IPS-18a (cell line): ENCODE data around the gene MAST4.
A peak's percentile ranks its signal among the peaks of the same experiment; 100 is the strongest.

Source experiments
- H3K27ac ChIP-seq: one replicate; pipeline ENCODE4 v1.5.1; 2013; ENCODE audit warnings: low read length
- H3K27me3 ChIP-seq: one replicate; pipeline ENCODE4 v1.6.1; 2013; ENCODE audit warnings: mild to moderate bottlenecking, low read length; ENCODE audit not compliant: control insufficient read depth, insufficient read depth
- H3K36me3 ChIP-seq: one replicate; pipeline ENCODE4 v1.6.1; 2013; ENCODE audit warnings: low read depth, low read length; ENCODE audit not compliant: control insufficient read depth
- H3K4me1 ChIP-seq: one replicate; pipeline ENCODE4 v1.6.1; 2013; ENCODE audit warnings: low read depth, low read length; ENCODE audit not compliant: control insufficient read depth
- H3K4me3 ChIP-seq: one replicate; pipeline ENCODE4 v1.5.1; 2013; ENCODE audit warnings: low read length
- H3K9ac ChIP-seq: one replicate; pipeline ENCODE4 v1.6.1; 2013; ENCODE audit warnings: mild to moderate bottlenecking, low read length, moderate library complexity
- H3K9me3 ChIP-seq: one replicate; pipeline ENCODE4 v1.6.1; 2013; ENCODE audit warnings: low read depth, low read length; ENCODE audit not compliant: control insufficient read depth

The MAST4 gene

DNA sequence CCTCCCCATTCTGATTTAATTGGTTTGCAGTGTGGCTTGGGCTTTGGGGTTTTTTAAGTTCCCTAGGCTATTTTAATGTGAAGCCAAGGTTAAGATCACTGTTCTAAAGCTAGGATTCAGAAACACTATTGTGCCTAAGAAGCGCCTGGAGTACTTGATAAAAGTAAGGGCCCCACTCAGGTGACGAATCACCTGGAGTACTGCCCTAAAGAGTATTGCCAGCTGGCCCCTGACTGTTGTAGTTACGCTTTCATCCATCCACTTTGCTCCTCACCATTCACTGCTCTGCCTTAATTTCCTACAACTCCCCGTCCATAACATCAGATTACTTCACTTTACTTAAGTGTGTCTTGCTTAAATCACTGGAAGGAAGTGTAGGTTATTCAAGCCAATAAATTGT lies 481.1 kb downstream of the MAST4 start:
- Histone ChIP-seq H3K36me3 (no peaks in the 10 kb centered on the region), H3K4me1 (no peaks in the 10 kb centered on the region), H3K27me3 (no peaks in the 10 kb centered on the region), H3K4me3 (no peak overlapping the region), H3K9ac (no peak overlapping the region), H3K9me3 (no peaks in the 10 kb centered on the region), H3K27ac (no peak overlapping the region)

DNA sequence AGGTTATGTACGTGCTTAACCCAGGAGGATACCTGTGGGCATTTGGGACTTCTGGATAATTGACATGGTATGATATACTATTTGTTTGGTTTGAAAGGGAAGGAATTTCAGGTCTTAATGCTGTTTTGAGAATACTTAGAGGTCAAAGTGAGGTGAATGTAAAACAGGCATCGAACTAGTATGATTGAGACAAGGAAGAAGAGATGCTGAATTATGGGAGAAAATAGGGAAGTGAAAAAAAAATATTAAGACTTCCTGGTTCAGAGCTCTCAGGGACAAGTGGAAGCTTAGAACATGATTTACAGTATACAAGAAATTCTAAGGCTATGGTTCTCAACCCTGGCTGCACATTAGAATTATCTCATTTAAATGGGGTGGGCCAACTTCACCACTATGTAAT lies 485.1 kb downstream of the MAST4 start:
- Histone ChIP-seq H3K9ac (no peak overlapping the region), H3K4me3 (no peak overlapping the region), H3K36me3 (no peaks in the 10 kb centered on the region), H3K9me3 (no peaks in the 10 kb centered on the region), H3K27me3 (no peaks in the 10 kb centered on the region), H3K27ac (no peak overlapping the region), H3K4me1 (no peaks in the 10 kb centered on the region)

DNA sequence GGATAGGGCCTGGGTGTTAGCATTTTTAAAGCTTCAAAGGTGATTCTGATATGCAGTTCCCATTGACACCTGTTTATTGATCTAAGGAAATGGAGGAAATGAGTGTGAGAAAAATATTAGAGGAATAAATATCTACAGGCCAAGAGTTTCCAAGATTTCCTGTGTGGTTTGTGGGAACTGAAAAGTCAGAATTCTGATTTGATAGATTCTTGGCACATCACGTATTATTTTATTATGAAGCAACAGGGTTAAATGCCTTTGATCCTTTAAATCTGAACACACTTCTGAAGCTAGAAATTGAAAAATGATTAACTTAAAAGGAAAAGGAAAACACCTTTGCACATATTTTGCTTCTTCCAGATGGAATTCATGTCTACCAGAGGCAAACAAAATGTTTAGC lies 486.7 kb downstream of the MAST4 start:
- Histone ChIP-seq H3K27ac (no peak overlapping the region), H3K9ac (no peak overlapping the region), H3K4me1 (no peaks in the 10 kb centered on the region), H3K9me3 (no peaks in the 10 kb centered on the region), H3K27me3 (no peaks in the 10 kb centered on the region), H3K4me3 (no peak overlapping the region), H3K36me3 (no peaks in the 10 kb centered on the region)

DNA sequence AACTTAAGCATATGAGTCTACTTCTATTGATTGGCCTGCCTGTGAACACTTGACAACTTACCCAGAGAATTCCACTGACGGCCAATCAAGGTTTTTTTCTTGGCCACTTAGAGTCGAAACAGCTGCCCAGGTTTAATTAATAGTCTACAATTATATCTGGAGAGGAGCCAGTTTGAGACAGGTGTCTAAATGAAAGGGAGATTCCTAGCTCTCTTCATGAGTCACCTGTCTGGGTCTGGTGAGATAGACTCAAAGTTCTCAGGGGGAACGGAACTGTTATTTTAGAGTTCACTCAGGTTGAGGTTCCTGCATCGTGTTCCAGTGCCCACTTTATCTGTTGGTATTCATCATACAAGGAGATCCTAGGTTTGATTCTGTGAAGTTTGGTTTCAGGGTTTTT lies 489.4 kb downstream of the MAST4 start:
- Histone ChIP-seq H3K4me3 (no peak overlapping the region), H3K9ac (no peak overlapping the region), H3K27ac (no peak overlapping the region), H3K4me1 (peaks cover 3% of the 10 kb centered on the region), H3K36me3 (no peaks in the 10 kb centered on the region), H3K27me3 (no peaks in the 10 kb centered on the region), H3K9me3 (no peaks in the 10 kb centered on the region)

DNA sequence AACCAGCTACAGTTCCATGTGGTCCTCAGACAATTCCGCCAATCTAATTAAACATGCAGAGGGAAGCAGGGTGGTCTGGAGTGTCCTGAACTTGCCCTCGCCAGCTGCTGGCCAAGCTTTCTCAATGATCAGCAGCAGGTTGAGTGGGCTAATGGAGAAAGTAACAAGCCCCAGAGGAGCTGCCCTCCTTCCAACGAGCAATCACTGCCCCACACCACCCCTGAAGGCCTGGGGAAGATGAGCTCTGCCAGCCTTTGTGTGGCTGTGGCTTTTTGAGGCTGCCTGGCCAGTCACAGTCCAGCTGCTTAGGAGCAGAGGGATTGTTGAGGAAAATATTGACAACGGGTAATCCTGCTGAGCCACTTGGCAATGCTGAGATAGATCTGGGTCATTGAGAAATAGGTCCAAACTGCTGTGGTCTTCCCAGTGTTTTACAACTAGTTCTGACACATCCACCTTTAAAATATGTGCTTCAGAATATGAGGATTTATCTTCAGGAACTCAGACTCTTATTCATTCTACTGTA lies 493.1 kb downstream of the MAST4 start:
- H3K4me1 ChIP-seq: peaks cover 9% of the 10 kb centered on the region
- no peaks in the 10 kb centered on the region for H3K36me3 ChIP-seq
- H3K27ac ChIP-seq: no peak overlapping the region
- H3K27me3 ChIP-seq: no peaks in the 10 kb centered on the region
- no peak overlapping the region for H3K4me3 ChIP-seq
- H3K9me3 ChIP-seq: no peaks in the 10 kb centered on the region
- no peak overlapping the region for H3K9ac ChIP-seq

DNA sequence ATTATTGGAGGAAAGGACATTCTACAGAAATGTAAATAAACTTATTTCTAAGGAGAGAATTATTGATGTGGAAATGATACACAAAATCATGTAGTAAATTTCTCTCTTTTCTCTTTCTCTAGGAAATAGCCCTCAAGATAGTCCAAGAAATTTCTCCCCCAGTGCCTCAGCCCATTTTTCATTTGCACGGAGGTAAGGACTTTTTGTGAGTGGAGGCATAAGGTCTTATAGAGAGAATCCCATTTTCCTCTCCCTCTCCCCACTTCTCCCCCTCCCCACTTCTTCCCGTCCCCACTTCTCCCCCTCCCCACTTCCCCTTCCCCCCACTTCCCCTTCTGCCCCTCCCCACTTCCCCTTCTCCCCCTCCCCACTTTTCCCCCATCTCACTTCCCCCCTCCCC lies 493.8 kb downstream of the MAST4 start:
- no peaks in the 10 kb centered on the region for H3K9me3 ChIP-seq
- H3K27ac ChIP-seq: no peak overlapping the region
- no peak overlapping the region for H3K9ac ChIP-seq
- H3K4me1 ChIP-seq: peaks cover 17% of the 10 kb centered on the region
- H3K27me3 ChIP-seq: no peaks in the 10 kb centered on the region
- no peaks in the 10 kb centered on the region for H3K36me3 ChIP-seq
- H3K4me3 ChIP-seq: no peak overlapping the region

DNA sequence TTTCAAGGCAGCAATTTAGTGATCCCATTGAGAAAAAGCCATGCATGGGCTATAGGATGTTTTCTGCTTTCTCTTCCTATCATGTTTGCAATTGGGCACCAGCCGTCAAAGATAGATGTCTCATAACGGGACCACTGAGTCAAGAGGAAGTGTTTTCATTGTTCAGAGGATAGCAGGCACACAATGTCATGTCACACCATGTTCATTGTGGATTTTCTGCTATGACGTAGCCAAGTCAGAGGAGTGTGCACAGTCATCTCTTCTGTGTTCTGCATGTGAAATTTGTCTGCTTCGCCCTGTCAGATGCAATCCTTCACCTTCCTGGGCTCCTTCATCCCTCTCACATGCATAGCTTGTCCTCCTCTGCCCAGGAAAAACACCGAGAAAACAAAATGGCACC lies 494.4 kb downstream of the MAST4 start:
- H3K4me3 ChIP-seq: no peak overlapping the region
- no peaks in the 10 kb centered on the region for H3K27me3 ChIP-seq
- H3K9ac ChIP-seq: no peak overlapping the region
- H3K36me3 ChIP-seq: no peaks in the 10 kb centered on the region
- H3K9me3 ChIP-seq: no peaks in the 10 kb centered on the region
- H3K27ac ChIP-seq: no peak overlapping the region
- peaks cover 20% of the 10 kb centered on the region for H3K4me1 ChIP-seq

DNA sequence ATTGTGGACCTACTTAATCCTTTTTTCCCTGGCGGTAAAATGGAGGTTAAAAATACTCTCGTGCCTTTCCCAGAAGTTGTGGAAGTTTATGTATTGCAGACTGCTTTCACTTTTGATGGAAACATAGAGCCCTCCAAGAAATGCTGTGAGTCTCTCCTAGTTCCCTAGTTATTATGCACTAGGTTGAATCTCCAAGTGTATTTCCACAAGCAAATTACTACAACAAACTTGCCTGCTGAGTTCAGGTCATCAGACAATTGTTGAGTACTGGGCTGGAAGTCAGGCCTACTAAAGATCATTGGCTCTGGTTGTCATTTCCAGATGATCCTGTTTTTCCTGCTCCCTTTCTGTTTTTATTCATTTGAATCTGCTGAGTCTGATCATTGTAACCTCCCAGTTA lies 496.3 kb downstream of the MAST4 start:
- Histone ChIP-seq H3K4me3 (no peak overlapping the region), H3K27me3 (no peaks in the 10 kb centered on the region), H3K27ac (no peak overlapping the region), H3K9ac (no peak overlapping the region), H3K4me1 (peaks cover 20% of the 10 kb centered on the region), H3K9me3 (no peaks in the 10 kb centered on the region), H3K36me3 (no peaks in the 10 kb centered on the region)

DNA sequence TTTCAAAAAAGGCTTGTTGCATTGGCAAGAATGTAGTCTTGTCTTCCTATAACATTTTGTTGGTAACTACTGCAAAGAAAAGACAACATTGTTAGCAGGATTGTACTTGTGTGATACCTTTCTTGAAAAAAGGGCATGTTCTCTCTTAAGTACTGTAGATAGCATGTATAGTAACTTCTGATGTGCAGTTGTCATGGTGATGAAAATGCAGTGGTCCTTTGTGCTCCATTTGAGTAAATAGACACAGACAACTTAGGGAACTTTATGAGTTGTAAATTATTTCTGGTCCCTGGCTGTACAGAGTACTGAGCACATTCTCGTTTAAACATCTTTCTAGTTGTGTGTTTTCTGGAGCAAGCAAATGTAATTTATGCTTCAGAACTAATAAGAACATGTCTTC lies 497.1 kb downstream of the MAST4 start:
- no peaks in the 10 kb centered on the region for H3K36me3 ChIP-seq
- no peak overlapping the region for H3K27ac ChIP-seq
- peaks cover 20% of the 10 kb centered on the region for H3K4me1 ChIP-seq
- H3K9ac ChIP-seq: no peak overlapping the region
- H3K27me3 ChIP-seq: no peaks in the 10 kb centered on the region
- no peak overlapping the region for H3K4me3 ChIP-seq
- no peaks in the 10 kb centered on the region for H3K9me3 ChIP-seq

DNA sequence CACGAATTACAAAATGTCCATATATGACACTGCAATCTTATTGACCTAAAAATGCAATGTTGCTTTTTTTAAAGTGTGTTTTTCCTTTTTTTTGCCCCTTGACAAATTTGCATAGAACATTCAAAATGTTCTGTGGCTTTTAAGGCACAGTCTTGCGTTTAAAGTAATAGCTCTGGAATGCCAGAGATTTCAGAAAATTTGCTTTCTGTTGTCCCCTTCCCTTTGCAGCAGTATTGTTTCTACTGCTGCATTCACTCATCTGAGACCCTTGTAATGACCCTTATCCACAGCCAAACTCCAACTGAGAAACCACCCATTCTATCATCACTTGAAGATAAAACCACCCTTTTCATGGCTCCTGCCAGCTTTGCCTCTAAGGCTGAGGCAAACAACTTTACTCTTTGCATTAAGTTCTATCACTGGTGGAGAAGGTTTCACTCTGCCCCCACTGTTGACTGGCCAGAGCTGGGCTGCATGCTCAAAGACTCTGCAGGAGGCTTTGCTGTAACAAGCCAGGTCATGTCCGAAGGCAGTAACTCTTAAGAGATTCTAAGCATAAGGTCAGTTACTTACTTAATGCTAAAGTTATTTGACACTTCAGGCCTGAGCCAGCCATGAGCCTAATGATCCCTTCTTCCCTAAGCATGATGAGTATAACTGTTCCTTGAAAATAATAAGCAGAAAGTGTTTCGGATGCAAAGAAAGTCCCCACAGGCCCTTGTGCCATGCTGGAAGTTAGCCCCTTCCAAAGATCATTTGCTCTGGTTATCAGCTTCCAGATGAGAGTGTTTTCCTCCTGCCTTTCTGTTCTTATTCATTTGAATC lies 498.5 kb downstream of the MAST4 start:
- peaks cover 17% of the 10 kb centered on the region for H3K4me1 ChIP-seq
- no peaks in the 10 kb centered on the region for H3K27me3 ChIP-seq
- H3K9ac ChIP-seq: no peak overlapping the region
- no peaks in the 10 kb centered on the region for H3K36me3 ChIP-seq
- H3K4me3 ChIP-seq: peak overlapping the region; percentile 6
- H3K27ac ChIP-seq: no peak overlapping the region
- no peaks in the 10 kb centered on the region for H3K9me3 ChIP-seq

DNA sequence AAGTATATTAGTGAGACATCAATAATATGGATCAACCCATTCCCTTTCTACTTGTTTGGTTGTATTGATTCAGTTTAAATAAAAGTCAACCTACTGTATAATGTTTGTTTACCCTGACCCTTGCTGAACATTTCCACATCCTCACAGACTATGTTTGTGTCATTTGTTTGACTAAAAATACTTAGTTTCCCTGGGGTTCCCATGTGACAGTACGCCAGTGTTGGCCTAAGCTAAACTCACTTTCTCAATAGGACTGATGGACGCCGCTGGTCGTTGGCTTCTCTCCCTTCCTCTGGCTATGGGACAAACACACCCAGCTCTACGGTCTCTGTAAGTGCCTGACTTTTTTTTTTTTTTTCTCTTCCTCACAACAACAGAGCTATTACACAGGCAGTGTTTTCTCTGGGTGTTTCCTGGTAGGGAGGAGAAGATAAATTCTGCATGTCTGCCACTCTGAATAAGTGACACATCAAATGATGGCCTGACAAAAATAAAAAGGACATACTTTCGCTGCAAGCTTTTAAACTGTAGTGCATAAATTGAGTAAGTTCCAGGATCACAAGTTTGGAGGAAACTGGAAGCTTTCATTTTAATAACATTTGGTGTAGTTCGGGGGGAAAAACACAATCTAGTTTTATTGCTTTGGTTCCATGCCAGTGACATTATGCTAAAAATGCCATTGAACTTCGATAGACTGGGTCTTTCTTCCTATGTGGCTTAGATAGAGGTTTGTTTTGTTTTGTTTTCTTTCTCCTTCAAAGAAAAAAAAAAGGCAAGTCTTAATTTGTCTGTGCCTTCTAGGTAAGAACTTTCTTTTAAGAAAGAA lies 499.4 kb downstream of the MAST4 start:
- Histone ChIP-seq H3K4me3 (no peak overlapping the region), H3K9ac (no peak overlapping the region), H3K27ac (no peak overlapping the region), H3K27me3 (no peaks in the 10 kb centered on the region), H3K4me1 (peaks cover 17% of the 10 kb centered on the region), H3K9me3 (no peaks in the 10 kb centered on the region), H3K36me3 (no peaks in the 10 kb centered on the region)
